Measurements from ENCODE around the gene RNF14.
"Not testable (repeated sequence)": the region's sequence is repeated elsewhere in the genome, so short reads cannot be mapped to it uniquely, and the experiment has no call there.

RNF14 gene

DNA sequence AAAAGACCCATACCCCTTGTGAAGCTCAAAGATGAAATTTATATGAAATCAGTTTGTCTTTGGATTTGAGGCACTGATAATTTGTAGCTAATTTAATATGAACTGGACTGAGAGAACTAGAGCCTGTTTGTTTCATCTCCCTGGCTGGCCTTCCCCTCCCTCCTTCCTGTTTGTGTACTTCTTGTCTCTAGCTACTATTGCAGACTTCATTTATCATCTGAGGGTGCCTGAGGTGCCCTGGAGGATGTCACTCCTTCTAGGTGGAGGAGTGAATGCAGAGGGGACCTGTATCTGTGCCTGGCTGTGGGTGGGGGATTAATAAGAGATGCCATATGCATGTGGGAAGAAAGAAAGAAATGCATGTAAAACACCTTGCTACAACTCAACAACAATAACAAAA, 66.1 kb downstream of the RNF14 start:
- TF ChIP-seq, protein P1, sequence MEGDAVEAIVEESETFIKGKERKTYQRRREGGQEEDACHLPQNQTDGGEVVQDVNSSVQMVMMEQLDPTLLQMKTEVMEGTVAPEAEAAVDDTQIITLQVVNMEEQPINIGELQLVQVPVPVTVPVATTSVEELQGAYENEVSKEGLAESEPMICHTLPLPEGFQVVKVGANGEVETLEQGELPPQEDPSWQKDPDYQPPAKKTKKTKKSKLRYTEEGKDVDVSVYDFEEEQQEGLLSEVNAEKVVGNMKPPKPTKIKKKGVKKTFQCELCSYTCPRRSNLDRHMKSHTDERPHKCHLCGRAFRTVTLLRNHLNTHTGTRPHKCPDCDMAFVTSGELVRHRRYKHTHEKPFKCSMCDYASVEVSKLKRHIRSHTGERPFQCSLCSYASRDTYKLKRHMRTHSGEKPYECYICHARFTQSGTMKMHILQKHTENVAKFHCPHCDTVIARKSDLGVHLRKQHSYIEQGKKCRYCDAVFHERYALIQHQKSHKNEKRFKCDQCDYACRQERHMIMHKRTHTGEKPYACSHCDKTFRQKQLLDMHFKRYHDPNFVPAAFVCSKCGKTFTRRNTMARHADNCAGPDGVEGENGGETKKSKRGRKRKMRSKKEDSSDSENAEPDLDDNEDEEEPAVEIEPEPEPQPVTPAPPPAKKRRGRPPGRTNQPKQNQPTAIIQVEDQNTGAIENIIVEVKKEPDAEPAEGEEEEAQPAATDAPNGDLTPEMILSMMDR (IDR thresholded peaks at IDR 0.05; ENCODE audit: extremely low read depth, missing control alignments), result no peak
- no peak for DNase-seq (ENCODE audit: low spot score)

GRCh38 chr5:142036918-142037317, 68.0 kb downstream of the RNF14 start:
- TF ChIP-seq, protein P1 (IDR thresholded peaks at IDR 0.05; ENCODE audit: extremely low read depth, missing control alignments), result no peak
- no peak for DNase-seq (ENCODE audit: low spot score)

DNA sequence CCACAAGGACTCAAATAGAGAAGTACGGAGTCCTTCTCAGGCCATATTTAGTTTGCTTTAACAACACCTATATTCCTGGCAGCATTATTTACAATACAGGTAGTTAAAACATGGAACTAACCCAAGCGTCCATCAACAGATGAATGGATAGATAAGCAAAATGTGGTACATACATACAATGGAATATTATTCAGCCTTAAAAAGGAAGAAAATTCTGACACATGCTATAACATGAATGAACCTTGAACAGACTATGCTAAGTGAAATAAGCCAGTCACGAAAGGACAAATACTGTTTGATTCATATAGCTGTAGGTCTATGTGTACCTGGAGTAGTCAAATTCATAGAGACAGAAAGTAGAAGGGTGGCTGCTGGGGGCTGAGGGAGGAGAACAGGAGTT, 68.7 kb downstream of the RNF14 start:
- not testable (repeated sequence) for DNase-seq (ENCODE audit: low spot score)

GRCh38 chr5:142038735-142039134, 69.8 kb downstream of the RNF14 start:
- no peak for DNase-seq (ENCODE audit: low spot score)
- TF ChIP-seq, protein P1 (IDR thresholded peaks at IDR 0.05; ENCODE audit: extremely low read depth, missing control alignments), result no peak
